ENCODE data around the gene SLC5A4. TPM values are rescaled to one million over a fixed set of nuclear protein-coding genes. Genes with fewer than 3 reads are reported as not detected.

SLC5A4 gene
- total RNA-seq, 3 donors from 2014 or later = 0.13 to 0.14 TPM; not detected in 1

DNA sequence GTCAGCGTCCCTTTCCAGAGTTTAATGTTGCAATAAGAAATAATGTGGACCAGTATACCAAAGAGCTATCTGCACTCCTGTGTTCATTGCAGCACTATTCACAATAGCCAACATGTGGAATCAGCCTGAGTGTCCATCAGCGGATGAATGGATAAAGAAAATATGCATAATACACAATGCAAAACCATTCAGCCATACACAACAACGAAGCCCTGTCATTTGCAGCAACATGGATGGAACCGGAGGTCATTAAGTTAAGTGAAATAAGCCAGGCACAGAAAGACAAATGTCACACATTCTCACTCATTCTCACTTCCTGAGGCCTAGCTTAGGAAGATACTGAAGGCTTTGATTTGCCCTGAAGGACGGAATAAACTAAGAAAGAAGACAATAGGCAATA lies 22.1 kb downstream of the SLC5A4 start:
- TF ChIP-seq, protein P1, sequence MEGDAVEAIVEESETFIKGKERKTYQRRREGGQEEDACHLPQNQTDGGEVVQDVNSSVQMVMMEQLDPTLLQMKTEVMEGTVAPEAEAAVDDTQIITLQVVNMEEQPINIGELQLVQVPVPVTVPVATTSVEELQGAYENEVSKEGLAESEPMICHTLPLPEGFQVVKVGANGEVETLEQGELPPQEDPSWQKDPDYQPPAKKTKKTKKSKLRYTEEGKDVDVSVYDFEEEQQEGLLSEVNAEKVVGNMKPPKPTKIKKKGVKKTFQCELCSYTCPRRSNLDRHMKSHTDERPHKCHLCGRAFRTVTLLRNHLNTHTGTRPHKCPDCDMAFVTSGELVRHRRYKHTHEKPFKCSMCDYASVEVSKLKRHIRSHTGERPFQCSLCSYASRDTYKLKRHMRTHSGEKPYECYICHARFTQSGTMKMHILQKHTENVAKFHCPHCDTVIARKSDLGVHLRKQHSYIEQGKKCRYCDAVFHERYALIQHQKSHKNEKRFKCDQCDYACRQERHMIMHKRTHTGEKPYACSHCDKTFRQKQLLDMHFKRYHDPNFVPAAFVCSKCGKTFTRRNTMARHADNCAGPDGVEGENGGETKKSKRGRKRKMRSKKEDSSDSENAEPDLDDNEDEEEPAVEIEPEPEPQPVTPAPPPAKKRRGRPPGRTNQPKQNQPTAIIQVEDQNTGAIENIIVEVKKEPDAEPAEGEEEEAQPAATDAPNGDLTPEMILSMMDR (IDR thresholded peaks at IDR 0.05) = no peak
- H3K36me3 ChIP-seq (ENCODE audit: low read depth) = no peaks in the 10 kb centered on the region
- no peak overlapping the region for H3K4me3 ChIP-seq
- no peaks in the 10 kb centered on the region for H3K4me1 ChIP-seq (ENCODE audit: low read depth)
- no peaks in the 10 kb centered on the region for H3K9me3 ChIP-seq
- DNase-seq (no peak), ATAC-seq (no peak)
- intact Hi-C loops (cut with DNase I, micrococcal nuclease) = no loop called here

DNA sequence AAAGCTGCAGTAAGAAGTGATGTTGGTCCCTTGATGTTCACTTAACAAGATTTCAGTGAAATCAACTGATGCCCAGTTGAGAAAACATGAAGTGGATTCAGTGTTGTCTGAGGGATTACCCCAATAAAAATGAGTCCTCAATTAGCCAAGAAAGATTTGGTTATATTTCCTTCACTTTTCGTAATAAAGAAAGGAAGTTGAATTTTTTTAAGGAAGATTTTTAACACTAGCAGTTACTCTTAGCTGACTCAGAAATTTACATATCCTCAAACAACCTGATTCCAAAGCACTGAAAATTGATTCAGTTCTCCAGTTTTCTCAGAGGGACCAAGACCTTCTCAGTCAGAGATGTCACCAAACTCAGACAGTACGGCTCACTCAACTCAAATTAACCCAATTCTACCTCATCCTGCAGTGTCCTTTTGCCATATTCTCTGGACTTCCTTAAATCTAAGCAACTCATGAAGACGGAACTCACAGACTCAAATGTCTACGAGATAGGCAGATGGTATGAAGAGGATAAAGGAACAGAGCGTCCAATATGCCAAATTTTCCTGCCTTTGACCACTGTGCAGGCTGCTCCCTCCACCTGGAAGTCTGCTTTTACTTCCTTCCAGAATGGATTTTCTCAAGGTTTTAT lies 22.8 kb downstream of the SLC5A4 start:
- intact Hi-C loops (cut with DNase I, micrococcal nuclease) = no loop called here
- H3K9me3 ChIP-seq = no peaks in the 10 kb centered on the region
- no peaks in the 10 kb centered on the region for H3K4me1 ChIP-seq (ENCODE audit: low read depth)
- TF ChIP-seq, protein P1 (IDR thresholded peaks at IDR 0.05) = no peak
- DNase-seq (no peak), ATAC-seq (no peak)
- no peak overlapping the region for H3K4me3 ChIP-seq
- H3K36me3 ChIP-seq (ENCODE audit: low read depth) = no peaks in the 10 kb centered on the region

DNA sequence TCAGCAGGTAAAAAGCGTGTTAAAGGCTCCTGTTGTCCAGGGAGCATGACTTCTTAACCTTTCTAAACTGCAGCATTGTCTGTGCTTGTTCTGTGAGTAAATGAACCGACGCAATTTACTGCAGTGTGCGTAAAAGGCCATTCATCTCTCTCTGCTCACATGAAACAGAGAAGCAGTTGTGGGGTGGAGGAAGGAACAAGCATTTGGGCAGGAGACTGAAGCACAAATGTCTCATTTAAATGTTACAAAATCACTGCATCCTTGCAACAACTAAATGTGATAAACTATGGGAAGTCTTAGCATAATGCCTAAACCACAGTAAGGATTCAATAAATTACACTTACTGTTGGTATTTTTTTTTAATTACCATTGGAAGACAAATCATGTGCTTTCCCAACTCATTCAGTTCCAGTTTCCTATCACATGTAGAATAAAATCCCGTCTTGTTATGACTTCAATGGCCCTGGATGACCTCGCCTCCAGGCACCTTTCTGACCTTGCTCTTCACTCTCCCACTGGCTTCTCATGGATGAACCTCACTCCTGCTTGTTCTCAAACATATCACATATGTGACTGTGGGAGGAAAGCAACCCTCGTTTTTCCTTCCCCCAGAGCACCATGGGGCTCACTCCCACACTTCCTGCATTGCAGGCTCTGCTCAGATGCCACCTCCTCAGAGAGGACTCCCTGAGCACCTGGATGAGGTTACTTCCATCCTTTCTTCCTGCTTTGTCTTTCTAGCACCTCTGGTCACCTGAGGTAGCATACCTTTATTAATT lies 28.6 kb downstream of the SLC5A4 start:
- Histone ChIP-seq H3K4me1 (ENCODE audit: low read depth) (no peaks in the 10 kb centered on the region), H3K9me3 (no peaks in the 10 kb centered on the region), H3K36me3 (ENCODE audit: low read depth) (no peaks in the 10 kb centered on the region), H3K4me3 (no peak overlapping the region)
- no peak for ATAC-seq
- intact Hi-C loops (cut with DNase I, micrococcal nuclease) = no loop called here
- TF ChIP-seq, protein P1 (IDR thresholded peaks at IDR 0.05) = no peak
- no peak for DNase-seq

DNA sequence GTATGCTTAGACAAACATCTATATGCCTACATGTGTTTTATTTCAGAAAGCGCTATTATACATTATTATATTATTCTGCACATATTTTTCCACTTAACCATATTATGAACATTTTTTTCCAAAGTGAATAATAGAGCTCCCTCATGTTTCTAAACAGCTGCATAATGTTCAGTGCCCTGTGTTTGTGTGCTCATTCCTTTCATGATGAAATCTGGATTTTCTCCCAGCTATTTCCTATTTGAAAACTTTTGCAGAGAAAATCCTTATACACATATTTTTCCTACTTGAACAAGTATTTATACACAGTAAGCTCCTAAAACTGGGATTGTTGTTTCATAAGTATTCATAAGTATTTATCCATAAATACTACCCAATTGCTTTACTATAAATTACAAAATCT lies 32.2 kb downstream of the SLC5A4 start:
- Histone ChIP-seq H3K36me3 (ENCODE audit: low read depth) (no peaks in the 10 kb centered on the region), H3K4me3 (no peak overlapping the region), H3K4me1 (ENCODE audit: low read depth) (no peaks in the 10 kb centered on the region), H3K9me3 (no peaks in the 10 kb centered on the region)
- ATAC-seq (no peak), DNase-seq (no peak)
- TF ChIP-seq, protein P1 (IDR thresholded peaks at IDR 0.05) = no peak
- intact Hi-C loops (cut with DNase I, micrococcal nuclease) = no loop called here

DNA sequence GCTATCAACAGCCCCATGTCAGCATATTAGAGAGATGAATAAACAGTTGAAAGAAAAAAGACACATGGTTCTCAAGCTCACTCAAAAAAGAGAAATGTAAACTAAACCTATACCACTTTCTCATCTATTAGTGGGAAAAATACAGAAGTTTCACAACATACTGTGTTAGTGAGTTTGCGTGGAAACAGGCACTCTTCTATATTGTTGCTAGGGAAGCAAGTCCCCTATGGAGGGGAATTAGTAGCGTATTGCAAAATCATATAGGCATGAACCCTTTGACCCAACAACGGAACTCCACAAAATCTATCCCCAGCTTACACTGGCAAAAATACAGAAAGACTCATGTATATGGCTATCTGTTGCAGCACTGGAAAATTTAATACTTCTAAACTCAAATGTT lies 36.1 kb downstream of the SLC5A4 start:
- DNase-seq = no peak
- Histone ChIP-seq H3K9me3 (no peaks in the 10 kb centered on the region), H3K4me1 (ENCODE audit: low read depth) (no peaks in the 10 kb centered on the region), H3K4me3 (no peak overlapping the region), H3K36me3 (ENCODE audit: low read depth) (no peaks in the 10 kb centered on the region)
- TF ChIP-seq, protein P1 (IDR thresholded peaks at IDR 0.05) = no peak
- intact Hi-C loops (cut with DNase I, micrococcal nuclease) = no loop called here
- ATAC-seq = no peak

Data from mucosa of descending colon (tissue), 3 donors.